GOT3 (cell line): ENCODE measurements around the gene ACER3.
A peak's percentile ranks its signal among the peaks of the same experiment; 100 is the strongest.
"Not testable (repeated sequence)": the region's sequence is repeated elsewhere in the genome, so short reads cannot be mapped to it uniquely, and the experiment has no call there.

ENCODE experiments used
- DNase-seq: peaks from one replicate; lab custom pipeline; 2025; ENCODE audit warnings: mixed read lengths; lab: John Stamatoyannopoulos, UW

Gene ACER3

DNA sequence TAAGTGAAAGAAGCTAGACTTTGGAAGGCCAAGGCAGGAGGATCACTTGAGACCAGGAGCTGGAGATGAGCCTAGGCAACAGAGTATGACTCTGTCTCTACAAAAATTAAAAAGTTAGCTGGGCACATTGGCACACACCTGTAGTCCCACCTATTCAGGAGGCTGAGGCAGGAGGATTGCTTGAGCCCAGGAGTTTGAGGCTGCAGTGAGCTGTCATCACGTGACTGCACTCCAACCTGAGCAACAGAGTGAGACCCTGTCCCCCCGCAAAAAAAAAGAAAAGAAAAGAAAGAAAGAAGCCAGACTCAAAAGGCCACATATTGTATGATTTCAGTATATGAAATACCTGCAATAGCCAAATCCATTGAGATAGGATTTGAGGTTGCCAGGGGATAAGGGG lies 198.2 kb downstream of the ACER3 start:
- no peak for DNase-seq

DNA sequence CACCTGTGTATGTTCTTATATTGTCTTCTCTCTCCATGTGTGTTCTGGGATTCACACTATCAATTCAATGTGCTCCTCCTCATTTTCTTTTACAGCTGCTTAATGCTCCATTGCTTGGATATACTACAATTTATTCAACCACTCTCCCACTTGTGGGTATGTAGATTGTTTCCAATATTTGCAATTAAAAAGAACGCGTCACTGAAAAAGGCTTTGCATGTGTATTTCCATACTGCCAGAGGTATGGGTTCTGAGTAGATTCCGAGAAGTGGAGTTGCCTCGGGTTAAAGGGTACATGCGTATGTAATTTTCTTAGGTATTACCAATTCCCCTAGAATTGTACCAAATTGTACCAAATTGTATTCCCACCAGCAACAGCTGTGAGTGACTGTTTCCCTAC lies 199.1 kb downstream of the ACER3 start:
- DNase-seq, result no peak

DNA sequence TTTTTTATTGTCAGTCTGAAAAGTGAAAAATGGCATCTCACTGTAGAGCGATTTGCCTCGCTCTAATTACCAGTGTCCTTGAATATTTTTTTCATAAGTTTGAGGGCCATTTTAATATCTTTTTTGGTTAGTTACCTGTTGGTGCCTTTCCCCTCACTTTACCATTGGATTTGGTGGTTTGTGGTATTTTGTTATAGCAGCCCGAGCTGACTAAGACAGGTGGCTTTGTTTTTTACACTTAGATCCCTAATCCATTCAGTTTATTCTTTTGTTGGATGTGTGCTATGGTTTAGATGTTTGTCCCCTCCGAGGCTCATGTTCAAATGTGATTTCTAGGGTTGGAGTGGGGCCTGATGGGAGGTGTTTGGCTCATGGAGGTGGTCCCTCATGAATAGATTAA lies 199.5 kb downstream of the ACER3 start:
- DNase-seq, result no peak

DNA sequence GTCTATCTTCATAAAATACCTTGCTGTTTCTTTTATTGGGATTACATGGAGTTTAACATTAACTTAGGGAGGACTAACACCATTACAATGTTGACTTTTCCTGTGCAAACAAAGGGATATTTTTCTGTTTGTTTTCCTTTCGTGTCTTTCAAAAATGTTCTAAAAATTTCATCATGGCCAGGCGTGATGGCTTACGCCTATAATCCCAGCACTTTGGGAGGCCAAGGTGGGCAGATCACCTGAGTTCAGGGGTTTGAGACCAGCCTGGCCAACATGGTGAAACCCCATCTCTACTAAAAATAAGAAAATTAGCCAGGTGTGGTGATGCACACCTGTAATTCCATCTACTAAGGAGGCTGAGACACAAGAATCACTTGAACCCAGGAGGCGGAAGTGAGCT lies 200.5 kb downstream of the ACER3 start:
- not testable (repeated sequence) for DNase-seq

DNA sequence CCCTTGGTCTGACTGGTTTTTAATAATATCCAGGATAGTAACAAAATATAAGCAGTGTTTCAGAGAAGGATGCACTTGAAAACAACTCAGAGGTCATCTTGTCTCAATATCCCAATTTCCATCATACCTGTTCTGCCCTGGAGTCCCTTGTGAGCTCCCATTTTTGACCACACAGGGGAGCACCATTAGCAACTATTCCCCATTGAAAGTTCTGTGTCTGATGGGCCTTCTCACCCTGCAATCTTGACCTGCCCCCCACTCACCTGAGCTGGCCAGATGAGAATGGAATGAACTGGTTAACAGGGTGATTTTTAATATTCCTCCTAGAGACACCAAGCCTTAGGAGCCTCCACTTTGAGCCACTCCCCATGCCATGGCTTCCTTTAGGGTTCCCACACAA lies 202.2 kb downstream of the ACER3 start:
- no peak for DNase-seq

DNA sequence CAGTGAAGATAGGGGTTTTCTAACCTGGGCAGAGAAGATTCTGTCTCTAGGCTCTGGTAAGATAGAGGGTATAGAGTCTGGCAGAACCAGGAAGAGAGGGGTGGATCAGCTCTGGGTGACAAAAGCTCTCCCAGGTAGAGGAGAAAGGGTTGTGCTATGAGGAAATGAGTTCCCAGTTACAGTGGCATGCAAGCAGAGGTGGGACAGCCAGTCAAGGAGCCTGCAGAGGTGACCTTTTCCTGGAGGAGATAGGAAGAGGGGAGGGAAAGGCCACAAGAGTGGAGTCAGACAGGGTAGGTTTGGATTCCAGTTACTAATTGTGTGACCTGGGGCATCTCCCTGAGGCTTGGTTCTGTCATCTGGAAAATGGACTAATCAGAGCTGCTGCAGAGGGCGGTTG lies 202.7 kb downstream of the ACER3 start:
- DNase-seq, result no peak

DNA sequence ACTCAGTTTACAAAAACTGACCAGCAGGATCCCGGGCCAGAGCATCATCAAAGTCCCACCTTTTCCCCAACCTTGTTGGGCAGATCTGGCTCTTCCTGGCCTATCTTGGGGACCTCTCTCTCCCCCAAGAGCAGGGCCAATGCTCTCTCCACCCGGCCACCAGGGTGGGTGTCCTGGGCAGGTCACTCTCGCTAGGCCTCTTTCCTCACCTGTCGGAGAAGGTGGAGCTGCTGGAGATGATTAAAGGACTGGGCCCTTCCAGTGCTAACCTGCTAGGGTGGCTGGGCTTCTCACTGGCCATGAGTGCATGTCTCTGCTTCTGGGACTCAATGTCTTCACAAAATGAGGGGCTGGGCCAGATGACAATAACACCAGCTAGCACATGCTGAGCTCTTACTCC lies 203.1 kb downstream of the ACER3 start:
- no peak for DNase-seq

DNA sequence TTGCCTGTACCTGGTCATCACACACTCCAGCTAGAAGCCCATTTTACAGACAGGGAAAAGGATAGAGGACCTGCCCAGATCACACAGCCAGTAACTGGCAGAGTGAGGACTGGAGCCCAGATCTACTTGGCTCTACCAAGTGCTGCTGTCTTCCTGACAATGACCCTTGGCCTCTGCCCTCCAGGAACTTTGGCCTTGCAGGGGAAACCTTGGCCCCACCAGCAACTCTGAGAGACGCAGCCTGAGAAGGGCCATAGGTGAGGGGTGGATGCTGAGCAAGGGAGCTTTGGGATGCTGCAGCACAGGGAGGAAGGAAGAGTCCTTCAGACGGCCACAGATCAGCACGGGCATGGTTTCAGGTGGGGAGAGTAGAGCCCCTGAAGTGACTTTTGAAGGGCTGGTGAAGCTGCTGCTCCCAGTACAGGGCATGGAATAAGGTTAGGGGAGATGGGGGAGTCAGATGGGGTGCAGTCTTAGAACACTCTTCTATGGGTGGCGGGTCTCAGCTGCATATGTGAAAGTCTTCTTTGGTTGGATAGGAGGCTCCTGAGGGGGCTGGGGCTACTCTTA lies 204.0 kb downstream of the ACER3 start:
- DNase-seq, result no peak

DNA sequence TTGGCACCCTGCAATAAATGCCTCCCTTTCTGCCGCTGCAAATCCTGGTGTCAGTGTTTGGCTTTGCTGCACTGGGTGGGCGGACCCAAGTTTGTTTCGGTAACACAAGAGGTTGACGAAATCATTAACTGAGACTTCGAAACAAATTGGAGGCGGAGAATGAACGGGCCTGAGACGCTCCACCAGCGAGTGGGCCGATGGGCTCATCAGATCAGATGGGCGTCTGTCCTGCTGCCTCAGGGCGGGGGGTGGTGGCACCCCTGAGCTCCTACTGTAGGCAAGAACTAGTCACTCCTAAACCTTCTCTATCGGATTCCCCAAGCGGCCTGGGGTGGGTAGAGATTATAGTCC lies 205.1 kb downstream of the ACER3 start:
- no peak for DNase-seq

DNA sequence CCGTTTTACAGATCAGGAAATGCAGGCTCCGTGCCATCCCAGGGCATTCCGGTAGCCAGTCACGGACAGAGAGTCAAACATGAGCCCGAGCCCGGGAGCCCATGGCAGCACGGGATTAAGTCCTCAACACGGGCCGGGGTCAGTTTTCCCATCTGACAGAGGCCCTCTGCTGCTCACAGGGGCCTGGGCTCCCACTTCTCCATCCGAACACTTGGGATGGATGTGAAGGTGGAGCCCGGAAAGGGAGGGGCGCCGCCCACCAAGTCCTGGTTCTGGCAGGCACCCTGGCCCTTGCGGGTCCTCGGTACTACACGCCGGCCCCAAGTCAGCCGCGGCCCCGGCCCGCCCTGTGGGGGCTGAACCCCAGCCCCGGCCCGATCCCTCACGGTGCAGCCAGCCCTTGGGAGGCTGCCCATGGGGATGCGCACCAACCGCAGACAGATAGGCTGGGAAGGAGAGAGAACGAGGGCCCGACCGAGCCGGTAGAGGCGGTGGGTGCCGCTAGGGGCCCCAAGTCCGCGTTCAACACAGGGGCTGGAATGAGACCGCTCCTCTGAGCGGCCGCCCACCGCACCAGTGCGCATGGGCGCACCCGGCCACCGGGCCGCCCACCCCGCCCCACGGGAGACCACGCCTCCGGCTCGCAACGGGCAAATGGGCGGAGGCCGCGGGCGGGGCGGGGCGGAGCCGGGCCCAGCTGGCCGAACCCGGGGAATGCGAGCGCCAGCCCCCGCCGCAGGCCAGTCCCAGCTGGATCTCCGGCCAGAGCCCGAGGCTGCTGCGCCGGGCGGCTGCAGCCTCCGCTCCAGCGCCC lies 205.7 kb downstream of the ACER3 start, which contains the start of gene CAPN5:
Gene CAPN5, plus strand, starts transcription at position 743 of the 814 bp plus-strand sequence. CDS start 17,916 bp downstream, outside the sequence.
- peak; percentile 73 for DNase-seq

DNA sequence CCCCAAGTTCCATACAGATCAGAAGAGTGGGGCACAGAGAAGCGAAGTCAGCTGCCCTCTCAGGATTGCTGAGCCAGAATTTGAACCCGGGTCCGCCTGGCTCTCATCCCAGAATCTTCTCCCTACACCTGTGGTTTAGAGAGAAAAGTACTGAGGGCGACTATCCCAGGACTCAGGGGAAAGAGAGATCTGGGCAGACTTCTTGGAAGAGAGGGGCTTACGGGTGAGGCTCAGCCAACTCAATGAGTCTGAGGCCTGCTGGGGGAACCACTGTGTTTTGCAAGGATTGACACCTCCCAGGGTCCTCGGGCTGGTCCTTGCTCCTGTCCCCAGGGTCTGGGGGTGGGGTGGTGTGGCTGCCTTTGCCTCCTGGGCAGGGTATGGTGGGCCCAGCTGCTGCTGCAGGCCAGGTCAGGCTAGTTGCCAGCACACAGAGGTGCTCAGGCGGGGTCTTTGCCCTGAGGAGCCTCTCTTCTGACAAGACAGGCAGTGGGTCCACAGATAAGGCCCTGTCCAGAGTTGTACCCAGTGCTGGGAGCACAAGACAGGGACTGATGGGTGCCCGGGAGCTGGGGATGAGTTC lies 207.2 kb downstream of the ACER3 start:
- no peak for DNase-seq

DNA sequence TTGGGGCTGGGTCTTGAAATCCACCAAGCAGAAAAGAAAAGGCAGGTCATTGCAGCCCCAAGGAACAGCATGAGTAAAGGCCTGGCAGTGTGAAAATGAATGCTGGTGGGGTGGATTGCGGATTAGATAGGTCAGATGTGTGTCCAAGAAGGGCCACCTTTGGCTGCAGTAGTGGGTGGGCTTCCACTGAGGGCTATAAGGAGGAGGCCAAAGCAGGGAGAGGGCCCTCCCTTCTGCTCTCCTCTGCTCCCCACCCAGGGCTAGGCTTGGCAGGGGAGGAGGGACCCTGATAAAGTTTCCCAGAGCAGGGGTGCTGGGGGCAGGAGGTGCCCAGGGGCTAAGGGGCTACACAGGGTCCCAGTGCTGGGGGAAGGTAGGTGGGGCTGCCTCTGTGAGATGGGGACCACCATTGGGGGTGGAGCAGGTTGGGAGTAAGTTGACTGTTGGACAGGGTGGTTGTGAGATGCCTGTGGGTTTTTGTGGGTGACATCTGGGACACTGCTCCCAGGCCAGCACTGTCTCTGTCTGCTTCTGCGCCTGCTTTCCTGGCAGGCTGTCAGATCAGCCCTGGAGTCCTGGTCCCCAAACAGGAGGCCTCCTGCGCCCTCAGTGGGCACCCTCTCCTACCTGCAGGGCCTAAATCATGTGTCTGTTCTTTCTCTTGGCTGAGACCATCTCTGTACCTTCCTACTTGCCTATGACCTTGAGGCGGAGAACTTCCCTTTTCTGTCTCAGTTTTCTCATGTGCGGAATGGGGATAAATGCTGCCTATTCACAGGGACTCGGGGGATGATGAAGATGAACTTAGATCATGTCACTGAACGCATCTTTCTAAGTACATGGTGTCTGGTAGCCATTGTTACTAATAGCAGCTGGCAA lies 208.0 kb downstream of the ACER3 start:
- DNase-seq, result no peak

DNA sequence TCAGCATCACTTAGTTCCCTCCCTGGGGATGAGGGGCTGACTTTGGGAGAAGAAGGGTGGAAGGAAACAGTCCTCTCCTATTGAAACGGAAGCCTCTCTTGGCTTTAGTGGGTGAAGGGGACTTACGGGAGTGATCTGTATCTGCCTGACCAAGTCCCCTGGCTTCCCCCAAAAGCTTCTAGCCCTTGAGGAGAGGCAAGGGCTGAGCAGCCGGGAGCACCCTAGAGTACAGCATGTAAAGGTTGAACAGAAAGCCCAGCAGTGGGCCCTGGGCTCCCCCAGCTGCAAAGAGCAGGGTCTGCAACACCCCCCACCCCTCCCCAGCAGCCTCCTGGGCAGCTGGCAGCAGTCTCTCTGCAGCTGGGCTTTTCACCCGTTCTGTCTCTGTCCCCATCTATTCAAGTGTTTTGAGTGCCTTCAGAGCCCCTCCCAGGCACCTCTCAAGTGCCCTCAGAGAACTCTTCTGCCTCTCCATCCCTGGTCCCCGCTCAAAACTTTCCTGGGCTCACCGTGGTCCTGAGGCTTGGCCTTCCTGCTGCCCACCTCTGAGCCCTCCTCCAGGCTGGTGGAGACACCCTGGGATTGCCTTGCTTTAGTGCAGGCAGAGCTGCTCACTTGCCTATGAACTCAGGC lies 208.7 kb downstream of the ACER3 start:
- DNase-seq, result no peak

DNA sequence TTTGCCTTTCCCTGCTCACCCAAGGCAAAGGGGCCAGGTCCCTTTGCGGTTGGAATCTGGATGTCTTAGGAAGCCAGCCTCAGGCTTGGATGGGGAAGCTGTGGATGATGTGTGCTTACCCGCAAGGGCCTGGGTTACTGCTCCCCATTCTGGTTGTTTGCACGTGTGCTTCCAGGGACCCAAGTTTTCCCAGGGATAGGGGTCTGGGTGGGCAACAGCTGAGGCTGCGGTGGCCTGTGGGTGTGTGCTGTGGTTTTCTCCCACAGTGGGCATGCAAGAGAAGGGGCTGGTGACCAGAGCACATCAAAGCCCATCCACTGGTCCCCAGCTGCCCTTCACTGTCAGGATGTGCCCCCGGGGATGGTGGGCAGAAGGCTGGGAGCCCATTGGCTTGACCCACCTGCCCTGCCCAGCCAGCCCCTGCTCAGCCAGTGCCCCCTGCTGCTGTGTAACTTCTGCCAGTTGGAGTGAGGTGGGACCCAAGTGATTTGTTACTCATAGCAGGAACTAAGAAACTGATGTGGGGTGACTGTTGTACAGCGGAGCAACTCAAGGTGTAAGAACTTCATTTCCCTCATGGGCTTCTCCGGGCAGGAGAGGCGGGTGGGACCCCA lies 209.4 kb downstream of the ACER3 start:
- DNase-seq, result no peak

DNA sequence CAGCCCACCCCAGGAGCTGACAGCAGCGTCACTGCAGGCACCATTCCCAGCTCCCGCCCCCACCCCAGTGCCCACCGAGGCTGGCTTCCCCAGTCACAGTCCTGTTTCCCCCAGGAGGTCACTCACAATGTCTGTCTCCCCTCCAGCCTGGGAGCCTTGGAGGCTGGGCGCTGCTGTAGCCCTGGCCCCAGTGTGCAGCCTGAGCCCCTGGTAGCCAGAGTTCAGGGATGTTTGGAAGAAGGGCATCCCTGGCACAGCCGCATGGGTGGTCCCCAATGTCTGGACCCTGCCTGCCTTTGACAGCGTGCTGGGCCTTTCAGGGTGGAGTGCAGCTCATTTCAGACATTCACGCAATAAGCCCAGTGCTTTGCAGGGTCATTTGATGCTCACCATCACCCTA lies 210.4 kb downstream of the ACER3 start:
- DNase-seq, result no peak

DNA sequence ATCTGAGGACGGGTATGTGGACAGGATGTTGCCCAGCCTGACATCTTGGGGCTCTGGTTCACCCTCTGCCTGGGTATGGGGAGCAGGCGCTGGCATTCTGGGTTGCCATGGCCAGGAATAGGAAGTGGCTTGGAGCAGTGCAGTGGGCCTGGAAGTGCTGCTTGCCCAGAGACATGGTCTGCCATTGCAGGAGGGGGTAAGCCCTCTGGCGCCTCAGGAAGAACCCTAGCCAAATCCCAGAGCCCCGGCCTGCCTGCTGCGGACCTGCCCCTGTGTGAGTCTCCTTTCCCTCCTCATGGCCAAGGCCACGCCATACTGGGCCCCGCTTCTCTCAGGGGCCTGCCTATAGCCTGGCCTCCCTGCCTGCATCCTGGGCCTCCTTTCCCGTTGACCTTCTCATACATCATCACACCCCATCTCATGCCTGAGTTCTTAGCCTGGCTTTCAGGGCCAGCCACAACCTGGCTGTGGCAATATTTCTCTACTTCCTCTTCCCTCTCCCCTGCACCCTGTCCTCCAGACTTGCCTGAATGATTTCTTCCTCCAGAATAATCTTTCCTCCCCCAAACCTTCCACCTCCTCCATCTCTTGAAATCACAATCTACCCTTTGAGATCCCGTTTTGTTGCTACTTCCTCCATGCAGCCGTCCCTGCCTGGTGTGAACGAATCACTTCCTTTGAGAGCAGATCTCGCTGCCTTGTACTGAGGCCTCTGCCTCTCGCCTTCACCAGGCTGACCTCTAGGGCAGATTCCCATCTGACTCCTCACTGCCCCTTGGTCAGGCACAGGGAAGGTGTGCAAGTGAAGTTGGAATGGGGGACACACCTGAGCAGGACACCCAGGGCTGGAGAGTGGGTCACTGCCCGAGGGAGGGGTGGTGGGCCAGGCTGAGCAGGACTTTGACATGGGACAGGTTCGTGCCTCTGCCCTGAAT lies 211.2 kb downstream of the ACER3 start:
- no peak for DNase-seq

DNA sequence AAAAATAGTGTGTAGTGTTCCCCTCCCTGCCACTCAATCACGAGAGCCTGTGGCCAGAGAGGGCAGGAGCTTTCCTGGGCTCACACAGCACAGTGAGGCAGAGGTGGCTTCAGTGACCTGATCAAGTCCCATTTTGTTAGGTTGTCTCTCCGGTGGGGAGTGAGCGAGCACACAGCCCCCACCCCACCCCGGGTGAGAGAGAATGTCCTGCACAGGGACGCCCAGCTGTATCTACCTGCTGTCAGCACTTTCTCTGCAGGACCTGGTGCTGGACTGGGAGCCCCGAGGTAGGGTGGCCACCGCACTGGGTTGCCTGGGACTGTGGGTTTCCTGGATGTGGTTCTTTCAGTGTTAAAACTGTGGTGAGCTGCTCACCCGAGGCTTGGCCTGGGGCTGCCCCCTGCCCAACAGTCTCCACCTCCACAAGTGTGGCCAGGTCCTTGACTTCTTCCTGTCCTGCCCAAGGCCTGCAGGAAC lies 212.2 kb downstream of the ACER3 start:
- no peak for DNase-seq

DNA sequence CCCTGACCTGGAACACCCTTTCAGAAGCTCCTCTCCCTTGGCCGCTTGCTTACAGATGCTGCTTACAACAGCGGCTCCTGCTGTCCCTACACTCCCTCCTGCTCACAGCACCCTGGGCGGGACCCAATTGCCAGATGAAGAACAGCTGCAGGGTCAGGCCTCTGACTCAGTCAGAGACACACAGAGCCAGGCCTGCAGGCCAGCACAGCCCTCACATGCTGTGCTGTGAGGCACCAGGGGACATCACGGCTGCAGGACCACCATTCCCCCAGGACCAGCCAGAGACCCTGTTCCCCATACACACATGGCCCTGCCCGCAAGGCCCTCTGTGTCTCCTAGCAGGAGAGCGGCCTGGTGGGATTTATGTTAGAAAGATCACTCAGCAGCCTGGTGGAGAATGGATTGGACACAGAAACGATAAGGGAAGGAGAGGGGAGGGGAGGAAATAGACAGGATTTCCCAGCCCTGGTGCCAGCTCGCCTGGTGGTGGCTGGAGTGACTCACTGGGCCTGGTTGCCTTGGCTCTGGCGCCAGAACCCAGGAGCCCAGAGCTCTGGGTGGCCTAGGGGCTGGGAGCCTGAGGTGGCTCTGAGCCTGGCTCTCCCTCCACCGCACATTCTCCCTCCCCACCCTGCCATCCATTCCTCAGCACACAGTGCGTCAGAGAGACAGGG lies 212.7 kb downstream of the ACER3 start:
- DNase-seq, result peak; percentile 26

DNA sequence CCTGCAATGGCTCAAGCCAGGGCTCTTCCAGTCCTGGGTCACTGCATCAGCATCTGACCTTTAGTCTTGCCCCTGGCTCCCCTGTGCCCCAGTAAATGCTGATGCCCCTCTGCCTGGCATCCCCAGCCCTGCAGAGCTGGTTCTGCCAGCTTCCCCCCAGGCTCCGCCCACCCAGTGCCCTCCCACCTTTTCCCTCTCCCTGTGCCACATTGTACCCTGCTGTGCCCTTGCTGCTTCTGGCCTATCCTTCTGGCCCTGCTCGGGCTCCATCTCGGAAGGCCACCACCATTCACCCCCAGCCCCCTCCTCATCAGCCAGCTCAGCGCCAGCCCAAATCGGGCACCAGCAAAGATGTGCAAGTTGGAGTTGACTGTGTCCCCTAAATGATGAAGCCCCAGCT lies 213.5 kb downstream of the ACER3 start:
- no peak for DNase-seq
